ENCODE data around the gene CABCOCO1.
"Not testable (repeated sequence)": the region's sequence is repeated elsewhere in the genome, so short reads cannot be mapped to it uniquely, and the experiment has no call there.

Gene CABCOCO1

DNA sequence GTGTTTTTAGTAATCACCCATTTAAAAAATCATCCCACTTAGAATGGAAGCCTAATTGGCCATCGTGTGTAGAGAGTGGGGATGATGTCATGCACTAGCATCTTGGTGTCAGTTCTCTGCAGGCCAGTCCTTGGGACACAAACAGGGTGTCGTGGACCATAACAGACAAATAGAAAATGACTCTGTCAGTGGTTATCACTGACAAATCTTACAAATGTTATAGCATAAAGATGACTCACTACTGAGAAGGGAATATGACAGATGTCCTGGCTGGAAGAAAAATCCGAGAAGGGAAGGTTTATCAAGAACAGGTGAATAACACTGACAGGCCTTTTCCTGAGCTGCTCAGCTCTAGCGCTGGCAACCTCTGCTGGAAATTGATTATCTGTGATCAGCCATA, 10.6 kb downstream of the CABCOCO1 start:
- H3K27ac ChIP-seq (ENCODE audit: low read depth, low read length), result no peak overlapping the region
- no peaks in the 10 kb centered on the region for H3K36me3 ChIP-seq (ENCODE audit: control insufficient read depth in 5 of 5, insufficient read depth in 5 of 5, low read length in 5 of 5)
- H3K9ac ChIP-seq (ENCODE audit: low read length in 5 of 5), result no peak overlapping the region
- H3K9me3 ChIP-seq (ENCODE audit: control insufficient read depth in 5 of 5, low read length in 5 of 5), result no peaks in the 10 kb centered on the region
- H3K27me3 ChIP-seq (ENCODE audit: control insufficient read depth in 5 of 5, insufficient read depth in 4 of 5, low read length in 5 of 5), result no peaks in the 10 kb centered on the region
- H3K4me3 ChIP-seq (ENCODE audit: low read depth in 1 of 5, low read length in 5 of 5), result no peak overlapping the region
- no peaks in the 10 kb centered on the region for H3K4me1 ChIP-seq (ENCODE audit: control insufficient read depth in 5 of 5, insufficient read depth in 5 of 5, low read length in 5 of 5)

DNA sequence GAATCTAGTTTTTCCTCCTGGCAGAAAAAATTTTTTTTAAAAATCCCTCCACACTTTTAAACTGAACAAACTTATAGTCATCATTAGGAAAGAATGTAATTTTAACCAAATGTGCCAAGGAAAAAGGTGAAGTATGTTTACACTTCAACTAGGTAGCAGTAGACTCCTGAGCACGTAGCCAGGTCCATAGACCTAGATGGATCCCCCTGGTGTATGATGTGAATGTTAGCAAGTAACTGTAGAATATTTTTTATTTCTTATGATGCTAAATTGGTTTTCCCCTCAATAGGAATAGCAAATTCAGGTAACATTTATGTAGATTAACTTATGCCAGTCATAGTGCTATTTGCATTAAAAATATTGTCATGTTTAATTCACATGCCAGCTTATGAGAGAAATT, 19.6 kb downstream of the CABCOCO1 start:
- Histone ChIP-seq H3K9me3 (ENCODE audit: control insufficient read depth in 5 of 5, low read length in 5 of 5) (no peaks in the 10 kb centered on the region), H3K27ac (ENCODE audit: low read depth, low read length) (no peak overlapping the region), H3K36me3 (ENCODE audit: control insufficient read depth in 5 of 5, insufficient read depth in 5 of 5, low read length in 5 of 5) (no peaks in the 10 kb centered on the region), H3K27me3 (ENCODE audit: control insufficient read depth in 5 of 5, insufficient read depth in 4 of 5, low read length in 5 of 5) (no peaks in the 10 kb centered on the region), H3K9ac (ENCODE audit: low read length in 5 of 5) (no peak overlapping the region), H3K4me3 (ENCODE audit: low read depth in 1 of 5, low read length in 5 of 5) (no peak overlapping the region), H3K4me1 (ENCODE audit: control insufficient read depth in 5 of 5, insufficient read depth in 5 of 5, low read length in 5 of 5) (no peaks in the 10 kb centered on the region)

DNA sequence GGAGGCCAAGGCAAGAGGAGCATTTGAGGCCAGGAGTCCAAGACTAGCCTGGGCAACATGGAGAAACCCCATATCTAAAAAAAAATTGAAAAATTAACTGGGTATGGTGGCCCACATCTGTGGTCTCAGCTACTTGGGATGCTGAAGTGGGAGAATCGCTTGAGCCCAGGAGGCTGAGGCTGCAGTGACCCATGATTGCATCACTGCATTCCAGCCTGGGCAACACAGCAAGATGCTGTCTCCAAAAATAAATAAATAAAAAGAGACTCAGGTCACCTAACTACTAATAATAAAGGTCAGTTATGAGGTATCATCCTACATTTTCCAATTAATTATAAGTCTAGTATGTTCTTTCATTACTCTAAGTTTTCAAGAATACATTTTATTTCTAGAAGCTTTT, 20.6 kb downstream of the CABCOCO1 start:
- Histone ChIP-seq H3K9me3 (ENCODE audit: control insufficient read depth in 5 of 5, low read length in 5 of 5) (no peaks in the 10 kb centered on the region), H3K27me3 (ENCODE audit: control insufficient read depth in 5 of 5, insufficient read depth in 4 of 5, low read length in 5 of 5) (no peaks in the 10 kb centered on the region), H3K27ac (ENCODE audit: low read depth, low read length) (no peak overlapping the region), H3K9ac (ENCODE audit: low read length in 5 of 5) (no peak overlapping the region), H3K4me1 (ENCODE audit: control insufficient read depth in 5 of 5, insufficient read depth in 5 of 5, low read length in 5 of 5) (no peaks in the 10 kb centered on the region), H3K4me3 (ENCODE audit: low read depth in 1 of 5, low read length in 5 of 5) (no peak overlapping the region), H3K36me3 (ENCODE audit: control insufficient read depth in 5 of 5, insufficient read depth in 5 of 5, low read length in 5 of 5) (no peaks in the 10 kb centered on the region)

DNA sequence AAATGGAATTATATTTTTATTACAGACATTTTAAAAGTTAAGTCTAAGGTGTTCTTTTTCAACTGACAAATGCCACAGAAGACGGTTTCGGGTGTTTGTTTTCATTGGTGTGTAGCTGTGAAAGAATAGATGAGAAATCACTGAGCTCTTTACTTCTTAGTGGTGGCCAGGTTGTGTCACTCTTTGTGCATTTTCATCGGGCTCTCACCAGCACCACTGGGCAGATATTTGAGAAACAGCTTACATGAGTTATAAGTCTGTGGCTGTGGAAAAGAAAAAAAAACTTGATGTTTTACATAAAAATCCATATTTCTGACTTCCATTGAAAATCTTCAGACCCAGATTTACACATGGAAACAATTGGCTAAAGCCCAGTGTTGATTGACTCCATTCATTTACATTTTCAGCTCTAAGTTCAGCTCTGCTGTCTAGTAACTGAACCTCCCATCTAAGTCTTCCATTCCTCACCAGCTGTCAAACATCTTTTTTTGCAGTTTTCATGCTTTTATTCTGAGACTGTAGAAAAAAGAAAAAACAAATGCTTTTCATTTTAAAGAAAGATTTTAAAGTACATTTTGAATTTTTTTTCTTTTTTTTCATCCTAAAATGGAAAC, 22.3 kb downstream of the CABCOCO1 start:
- no peaks in the 10 kb centered on the region for H3K4me1 ChIP-seq (ENCODE audit: control insufficient read depth in 5 of 5, insufficient read depth in 5 of 5, low read length in 5 of 5)
- no peak overlapping the region for H3K9ac ChIP-seq (ENCODE audit: low read length in 5 of 5)
- H3K4me3 ChIP-seq (ENCODE audit: low read depth in 1 of 5, low read length in 5 of 5), result no peak overlapping the region
- no peak overlapping the region for H3K27ac ChIP-seq (ENCODE audit: low read depth, low read length)
- no peaks in the 10 kb centered on the region for H3K9me3 ChIP-seq (ENCODE audit: control insufficient read depth in 5 of 5, low read length in 5 of 5)
- H3K36me3 ChIP-seq (ENCODE audit: control insufficient read depth in 5 of 5, insufficient read depth in 5 of 5, low read length in 5 of 5), result no peaks in the 10 kb centered on the region
- no peaks in the 10 kb centered on the region for H3K27me3 ChIP-seq (ENCODE audit: control insufficient read depth in 5 of 5, insufficient read depth in 4 of 5, low read length in 5 of 5)

DNA sequence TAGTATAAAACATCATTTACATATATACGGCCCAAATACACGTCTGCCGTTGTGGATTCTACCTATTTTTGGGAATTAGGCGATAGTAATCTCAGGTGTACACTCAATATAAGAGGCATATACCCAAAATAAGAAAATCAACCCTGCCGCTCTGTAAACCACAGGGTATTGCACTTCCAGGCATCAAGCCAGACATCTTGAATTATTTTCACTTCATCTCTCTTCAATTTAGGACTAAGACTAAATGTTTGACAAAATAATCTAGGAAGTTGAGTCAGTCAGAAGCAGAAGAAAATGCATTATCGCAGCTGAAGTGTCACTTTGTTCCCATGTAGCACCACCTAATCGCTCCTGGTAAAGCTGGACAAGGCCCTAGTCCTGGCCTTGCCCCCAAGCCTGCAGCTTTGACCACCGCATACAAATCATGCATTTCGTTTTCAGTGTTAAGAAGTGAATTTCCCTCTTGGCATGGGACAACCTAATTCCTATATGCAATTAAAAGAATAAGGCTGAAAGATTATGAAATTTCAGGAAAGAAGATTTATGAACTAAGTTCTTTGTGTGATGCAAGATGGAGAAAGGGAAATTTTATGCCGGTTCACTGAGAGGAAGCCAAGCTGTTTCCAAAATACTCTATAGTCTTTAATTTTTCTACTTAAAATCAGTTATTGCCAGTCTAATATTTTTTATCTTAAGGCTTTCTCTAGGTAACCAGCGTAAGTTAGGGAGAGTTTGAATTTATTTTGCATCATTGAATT, 26.0 kb downstream of the CABCOCO1 start:
- Histone ChIP-seq H3K27me3 (ENCODE audit: control insufficient read depth in 5 of 5, insufficient read depth in 4 of 5, low read length in 5 of 5) (no peaks in the 10 kb centered on the region), H3K9ac (ENCODE audit: low read length in 5 of 5) (no peak overlapping the region), H3K9me3 (ENCODE audit: control insufficient read depth in 5 of 5, low read length in 5 of 5) (no peaks in the 10 kb centered on the region), H3K36me3 (ENCODE audit: control insufficient read depth in 5 of 5, insufficient read depth in 5 of 5, low read length in 5 of 5) (no peaks in the 10 kb centered on the region), H3K27ac (ENCODE audit: low read depth, low read length) (no peak overlapping the region), H3K4me1 (ENCODE audit: control insufficient read depth in 5 of 5, insufficient read depth in 5 of 5, low read length in 5 of 5) (no peaks in the 10 kb centered on the region), H3K4me3 (ENCODE audit: low read depth in 1 of 5, low read length in 5 of 5) (no peak overlapping the region)

DNA sequence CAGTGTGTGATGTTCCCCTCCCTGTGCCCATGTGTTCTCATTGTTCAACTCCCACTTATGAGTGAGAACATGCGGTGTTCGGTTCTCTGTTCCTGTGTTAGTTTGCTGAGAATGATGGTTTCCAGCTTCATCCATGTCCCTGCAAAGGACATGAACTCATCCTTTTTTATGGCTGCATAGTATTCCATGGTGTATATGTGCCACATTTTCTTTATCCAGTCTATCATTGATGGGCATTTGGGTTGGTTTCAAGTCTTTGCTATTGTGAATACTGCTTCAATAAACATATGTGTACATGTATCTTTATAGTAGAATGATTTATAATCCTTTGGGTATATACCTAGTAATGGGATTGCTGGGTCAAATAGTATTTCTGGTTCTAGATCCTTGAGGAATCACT, 28.9 kb downstream of the CABCOCO1 start:
- not testable (repeated sequence) for H3K27me3 ChIP-seq (ENCODE audit: control insufficient read depth in 5 of 5, insufficient read depth in 4 of 5, low read length in 5 of 5); H3K27ac ChIP-seq (ENCODE audit: low read depth, low read length); H3K4me3 ChIP-seq (ENCODE audit: low read depth in 1 of 5, low read length in 5 of 5); H3K9ac ChIP-seq (ENCODE audit: low read length in 5 of 5); H3K4me1 ChIP-seq (ENCODE audit: control insufficient read depth in 5 of 5, insufficient read depth in 5 of 5, low read length in 5 of 5); H3K36me3 ChIP-seq (ENCODE audit: control insufficient read depth in 5 of 5, insufficient read depth in 5 of 5, low read length in 5 of 5); H3K9me3 ChIP-seq (ENCODE audit: control insufficient read depth in 5 of 5, low read length in 5 of 5)

DNA sequence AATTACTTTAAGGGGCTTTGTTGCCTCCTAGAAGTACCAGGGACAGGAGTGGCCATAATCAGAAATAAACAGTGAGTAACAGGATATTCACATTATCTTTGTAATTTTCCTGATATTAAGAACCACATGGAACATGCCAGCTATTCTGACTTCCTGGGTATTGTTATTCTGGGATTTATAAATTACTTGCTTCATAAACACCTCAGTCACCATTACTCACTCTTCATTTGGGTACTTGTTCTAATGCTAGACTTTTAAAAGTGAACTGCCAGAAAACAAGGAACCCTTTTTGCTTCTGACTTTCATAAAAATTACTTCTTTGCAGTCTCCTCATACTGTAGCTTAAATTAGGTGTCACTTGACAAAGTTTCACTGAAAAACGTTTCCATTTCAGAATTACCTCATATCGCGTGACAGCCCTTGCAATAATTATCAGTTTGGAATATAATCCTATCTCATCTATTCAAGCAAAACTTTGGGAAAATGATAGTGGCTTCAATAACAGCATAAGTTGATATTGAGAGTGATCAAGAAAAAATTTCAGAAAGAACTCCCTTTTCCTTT, 29.8 kb downstream of the CABCOCO1 start:
- no peaks in the 10 kb centered on the region for H3K36me3 ChIP-seq (ENCODE audit: control insufficient read depth in 5 of 5, insufficient read depth in 5 of 5, low read length in 5 of 5)
- no peaks in the 10 kb centered on the region for H3K27me3 ChIP-seq (ENCODE audit: control insufficient read depth in 5 of 5, insufficient read depth in 4 of 5, low read length in 5 of 5)
- no peaks in the 10 kb centered on the region for H3K9me3 ChIP-seq (ENCODE audit: control insufficient read depth in 5 of 5, low read length in 5 of 5)
- no peaks in the 10 kb centered on the region for H3K4me1 ChIP-seq (ENCODE audit: control insufficient read depth in 5 of 5, insufficient read depth in 5 of 5, low read length in 5 of 5)
- H3K27ac ChIP-seq (ENCODE audit: low read depth, low read length), result no peak overlapping the region
- H3K9ac ChIP-seq (ENCODE audit: low read length in 5 of 5), result no peak overlapping the region
- H3K4me3 ChIP-seq (ENCODE audit: low read depth in 1 of 5, low read length in 5 of 5), result no peak overlapping the region

DNA sequence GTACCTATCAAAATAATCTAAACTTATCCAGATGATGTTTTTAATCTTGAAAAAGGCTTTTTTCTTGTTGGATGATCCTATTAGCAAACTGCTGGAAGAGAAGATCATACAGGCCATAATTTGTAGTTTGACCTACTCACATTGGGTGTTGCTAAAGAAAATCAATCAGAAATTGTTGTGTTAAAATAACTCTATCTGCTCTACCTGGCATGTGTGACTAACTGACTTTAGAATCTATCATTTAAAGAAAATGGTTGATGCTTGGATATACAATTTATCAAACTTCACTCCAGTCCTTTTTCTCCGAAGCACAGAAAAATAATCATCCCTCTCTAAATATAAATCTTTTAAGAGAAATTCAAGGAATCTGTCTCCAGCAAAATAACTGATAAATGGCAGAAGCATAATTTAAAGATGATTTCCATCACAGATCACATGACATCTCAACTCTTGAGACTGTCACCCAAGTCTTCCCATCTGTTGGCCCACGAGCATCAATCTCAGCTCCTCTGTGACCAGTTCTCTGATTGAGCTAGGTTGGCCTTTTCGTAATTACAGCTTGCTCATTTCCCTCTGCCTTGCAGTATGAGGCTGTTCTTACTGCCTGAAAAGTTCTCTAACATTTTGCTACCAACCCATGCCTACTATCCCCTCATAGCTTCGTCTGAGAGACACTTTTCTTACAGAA, 36.4 kb downstream of the CABCOCO1 start:
- H3K9me3 ChIP-seq (ENCODE audit: control insufficient read depth in 5 of 5, low read length in 5 of 5), result no peaks in the 10 kb centered on the region
- no peaks in the 10 kb centered on the region for H3K36me3 ChIP-seq (ENCODE audit: control insufficient read depth in 5 of 5, insufficient read depth in 5 of 5, low read length in 5 of 5)
- no peaks in the 10 kb centered on the region for H3K4me1 ChIP-seq (ENCODE audit: control insufficient read depth in 5 of 5, insufficient read depth in 5 of 5, low read length in 5 of 5)
- H3K27ac ChIP-seq (ENCODE audit: low read depth, low read length), result no peak overlapping the region
- H3K27me3 ChIP-seq (ENCODE audit: control insufficient read depth in 5 of 5, insufficient read depth in 4 of 5, low read length in 5 of 5), result no peaks in the 10 kb centered on the region
- H3K4me3 ChIP-seq (ENCODE audit: low read depth in 1 of 5, low read length in 5 of 5), result no peak overlapping the region
- no peak overlapping the region for H3K9ac ChIP-seq (ENCODE audit: low read length in 5 of 5)

DNA sequence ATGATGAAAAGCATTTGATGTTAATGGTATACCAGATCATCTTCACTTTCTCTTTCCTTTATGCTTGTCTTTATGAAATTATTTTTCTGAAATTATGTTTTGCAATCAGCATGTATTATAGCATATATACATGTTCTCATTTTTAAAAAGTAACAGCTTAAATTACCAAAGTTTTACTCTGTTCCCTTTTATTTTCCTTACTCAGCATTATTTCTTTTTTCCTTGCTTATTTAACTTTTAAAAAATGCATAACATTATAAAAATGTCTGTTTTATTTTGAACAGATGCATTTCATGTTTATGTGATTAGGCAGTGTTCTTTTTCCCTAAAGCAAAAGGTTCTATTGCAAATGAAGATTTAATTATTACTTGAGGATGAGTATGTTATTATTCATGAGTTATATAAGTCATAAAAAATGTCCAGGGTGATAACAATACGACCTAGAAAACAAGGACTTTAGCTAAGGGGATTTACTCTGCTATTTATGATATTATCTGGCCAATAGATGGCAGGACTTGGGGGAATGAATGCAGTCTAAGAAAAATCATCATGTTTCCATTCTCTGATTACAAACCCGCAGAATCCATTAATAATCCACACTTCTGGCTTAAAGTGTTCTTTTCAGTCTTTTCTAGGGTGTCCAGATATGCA, 38.5 kb downstream of the CABCOCO1 start:
- no peak overlapping the region for H3K9ac ChIP-seq (ENCODE audit: low read length in 5 of 5)
- H3K27me3 ChIP-seq (ENCODE audit: control insufficient read depth in 5 of 5, insufficient read depth in 4 of 5, low read length in 5 of 5), result no peaks in the 10 kb centered on the region
- H3K4me3 ChIP-seq (ENCODE audit: low read depth in 1 of 5, low read length in 5 of 5), result no peak overlapping the region
- no peaks in the 10 kb centered on the region for H3K4me1 ChIP-seq (ENCODE audit: control insufficient read depth in 5 of 5, insufficient read depth in 5 of 5, low read length in 5 of 5)
- no peaks in the 10 kb centered on the region for H3K9me3 ChIP-seq (ENCODE audit: control insufficient read depth in 5 of 5, low read length in 5 of 5)
- no peaks in the 10 kb centered on the region for H3K36me3 ChIP-seq (ENCODE audit: control insufficient read depth in 5 of 5, insufficient read depth in 5 of 5, low read length in 5 of 5)
- H3K27ac ChIP-seq (ENCODE audit: low read depth, low read length), result no peak overlapping the region

DNA sequence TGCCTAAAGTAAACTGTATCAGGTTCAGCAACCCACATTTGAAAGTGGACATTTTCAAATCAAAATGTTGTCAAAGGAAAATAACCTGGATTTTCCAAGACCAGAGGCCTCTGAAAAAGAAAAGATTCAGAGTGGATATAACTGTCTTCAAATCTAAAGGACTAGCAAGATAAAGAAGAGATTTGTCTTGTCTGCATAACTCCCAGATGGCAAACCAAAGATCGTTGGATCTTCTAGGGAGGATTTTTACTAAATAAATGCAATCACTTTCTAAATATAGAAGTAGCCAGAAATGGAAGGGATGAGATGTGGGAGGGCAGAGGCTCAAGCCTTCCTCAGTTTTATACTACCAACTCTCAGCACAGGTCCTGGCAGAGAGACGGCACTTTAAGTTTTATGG, 39.0 kb downstream of the CABCOCO1 start:
- Histone ChIP-seq H3K9me3 (ENCODE audit: control insufficient read depth in 5 of 5, low read length in 5 of 5) (no peaks in the 10 kb centered on the region), H3K27me3 (ENCODE audit: control insufficient read depth in 5 of 5, insufficient read depth in 4 of 5, low read length in 5 of 5) (no peaks in the 10 kb centered on the region), H3K27ac (ENCODE audit: low read depth, low read length) (no peak overlapping the region), H3K4me1 (ENCODE audit: control insufficient read depth in 5 of 5, insufficient read depth in 5 of 5, low read length in 5 of 5) (no peaks in the 10 kb centered on the region), H3K9ac (ENCODE audit: low read length in 5 of 5) (no peak overlapping the region), H3K4me3 (ENCODE audit: low read depth in 1 of 5, low read length in 5 of 5) (no peak overlapping the region), H3K36me3 (ENCODE audit: control insufficient read depth in 5 of 5, insufficient read depth in 5 of 5, low read length in 5 of 5) (no peaks in the 10 kb centered on the region)

Measured in subcutaneous abdominal adipose tissue (tissue), 5 donors.